Common myeloid progenitor, CD34-positive (primary cell): ENCODE results near the gene FOSL1.

Experiments used
- CTCF ChIA-PET: fragments of 350-600 bp; sonication (Branson Sonifier 250); formaldehyde crosslinking; loops from one replicate; lab custom pipeline; 2021; ENCODE audit warnings: antibody characterized with exemption; lab: Charles Lee
- POLR2A ChIA-PET: fragments of 350-600 bp; sonication (Branson Sonifier 250); formaldehyde crosslinking; loops from one replicate; lab custom pipeline; 2021; ENCODE audit warnings: antibody characterized with exemption; lab: Charles Lee
- DNase-seq, 3 donors: peaks; one replicate each; pipeline versions ENCODE4 v3.0.0 to v3.0.0-alpha.2; 2013
- H3K27ac ChIP-seq, 2 experiments: 1 replicate in 1 of 2; 2 replicates in 1 of 2; pipeline ENCODE4 v1.7.0; 2013; ENCODE audit warnings: inconsistent platforms in 2 of 2, low read length in 2 of 2, mild to moderate bottlenecking in 2 of 2, low read depth in 1 of 2, moderate library complexity in 1 of 2; ENCODE audit not compliant: severe bottlenecking in 2 of 2, insufficient read depth in 1 of 2, poor library complexity in 1 of 2
- H3K27me3 ChIP-seq, 5 experiments: replicated peaks in 2 of 5; 1 replicate in 3 of 5; 2 replicates in 2 of 5; pipeline versions ENCODE4 v1.6.1 to v1.7.0; 2013; ENCODE audit warnings: low read length in 4 of 5, mild to moderate bottlenecking in 2 of 5, moderate library complexity in 2 of 5, inconsistent platforms in 1 of 5; ENCODE audit not compliant: insufficient read depth in 5 of 5, control insufficient read depth in 4 of 5
- H3K36me3 ChIP-seq, 4 experiments: 1 replicate in 2 of 4; 2 replicates in 2 of 4; pipeline versions ENCODE4 v1.6.1 to v1.7.0; 2013; ENCODE audit warnings: low read length in 3 of 4, control low read depth in 1 of 4, mild to moderate bottlenecking in 1 of 4; ENCODE audit not compliant: control insufficient read depth in 4 of 4, insufficient read depth in 4 of 4
- H3K4me1 ChIP-seq, 4 experiments: 1 replicate in 3 of 4; 2 replicates in 1 of 4; pipeline versions ENCODE4 v1.6.1 to v1.7.1; 2013; ENCODE audit warnings: low read length in 3 of 4, mild to moderate bottlenecking in 3 of 4, control low read depth in 1 of 4, inconsistent platforms in 1 of 4, moderate library complexity in 1 of 4; ENCODE audit not compliant: control insufficient read depth in 4 of 4, insufficient read depth in 4 of 4; ENCODE audit errors: control extremely low read depth in 1 of 4
- H3K4me3 ChIP-seq, 7 experiments: 1 replicate in 4 of 7; 2 replicates in 3 of 7; pipeline versions ENCODE4 v1.5.1 to v1.7.0; 2013; ENCODE audit warnings: mild to moderate bottlenecking in 7 of 7, low read length in 6 of 7, moderate library complexity in 6 of 7, inconsistent platforms in 2 of 7, low read depth in 2 of 7, control low read depth in 1 of 7; ENCODE audit not compliant: insufficient read depth in 4 of 7, control insufficient read depth in 1 of 7; ENCODE audit errors: extremely low read depth in 1 of 7
- H3K9me3 ChIP-seq, 5 experiments: 1 replicate in 4 of 5; 2 replicates in 1 of 5; pipeline versions ENCODE4 v1.6.1 to v1.7.1; 2013; ENCODE audit warnings: low read length in 4 of 5, mild to moderate bottlenecking in 2 of 5, inconsistent platforms in 1 of 5, low read depth in 1 of 5, moderate library complexity in 1 of 5; ENCODE audit not compliant: control insufficient read depth in 4 of 5, insufficient read depth in 2 of 5; ENCODE audit errors: control extremely low read depth in 1 of 5
- WGBS: methylation state at CpG from one replicate; pipeline ENCODE4 v1.1.5; 2013; ENCODE audit not compliant: insufficient coverage; 5-methylcytosine and 5-hydroxymethylcytosine counted together

The FOSL1 gene

DNA sequence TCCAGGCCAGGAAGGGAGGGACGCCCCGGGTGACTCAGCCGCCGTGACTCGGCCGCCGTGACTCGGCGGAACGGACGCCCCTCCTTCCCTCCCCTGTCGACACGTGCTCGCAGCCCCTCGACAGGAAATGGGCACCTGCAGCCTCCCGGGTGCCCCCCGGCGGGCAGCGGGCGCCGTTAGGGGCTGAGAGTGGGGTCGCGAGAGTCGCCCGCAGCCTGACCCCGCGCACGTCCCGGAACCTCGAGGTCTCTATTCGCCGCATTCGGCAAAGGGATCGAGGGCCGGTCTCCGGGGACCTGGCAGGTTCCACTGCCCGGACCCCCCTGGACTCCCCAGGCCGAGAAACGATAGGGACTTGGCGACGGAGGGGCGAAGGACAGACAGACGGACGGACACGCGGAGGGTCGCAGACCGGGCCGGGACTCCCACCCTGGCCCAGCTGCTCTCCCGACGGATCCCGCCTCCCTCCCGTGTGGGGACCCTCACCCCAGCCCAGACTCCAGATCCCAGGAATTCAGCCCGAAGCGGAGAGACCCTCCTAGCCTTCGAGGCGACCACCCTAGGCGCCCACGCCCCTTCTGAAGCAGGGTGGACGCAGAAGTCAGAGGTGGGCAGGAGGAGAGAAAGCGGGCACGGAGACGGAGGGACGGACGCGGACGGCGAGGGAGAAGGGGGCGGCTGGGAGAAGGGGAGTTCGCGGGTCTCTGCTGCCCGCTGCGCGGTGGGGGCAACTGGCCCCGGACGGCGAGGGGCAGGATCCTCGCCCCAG, 648 bp downstream of the FOSL1 start:
- peak overlapping the region; percentile 33 to 77 for H3K27ac ChIP-seq
- peak overlapping the region; percentile 55 to 89 (median 77) for H3K4me3 ChIP-seq
- H3K9me3 ChIP-seq: no peaks in the 10 kb centered on the region
- H3K4me1 ChIP-seq: peaks cover 0 to 52% (median 41%) of the 10 kb centered on the region in 4 experiments
- peak; percentile 76 to 92 (median 88) for DNase-seq
- POLR2A ChIA-PET: interaction anchor here (0.6 to 5.5 kb wide), 8 partner anchors 8 to 62 kb away, joined by 3 to 33 read pairs (median 5); partner anchors contain the start of genes C11orf68, CCDC85B and SART1
- CTCF ChIA-PET: interaction anchor here (1.3 to 4.8 kb wide), 5 partner anchors 9 to 30 kb away, joined by 3 to 41 read pairs (median 14); partner anchors contain the start of genes CCDC85B and FIBP
- 4% methylated on average over 50 of the region's 78 CpGs for WGBS
- peaks cover 0 to 9% (median 0%) of the 10 kb centered on the region in 4 experiments for H3K36me3 ChIP-seq
- no peaks in the 10 kb centered on the region for H3K27me3 ChIP-seq

DNA sequence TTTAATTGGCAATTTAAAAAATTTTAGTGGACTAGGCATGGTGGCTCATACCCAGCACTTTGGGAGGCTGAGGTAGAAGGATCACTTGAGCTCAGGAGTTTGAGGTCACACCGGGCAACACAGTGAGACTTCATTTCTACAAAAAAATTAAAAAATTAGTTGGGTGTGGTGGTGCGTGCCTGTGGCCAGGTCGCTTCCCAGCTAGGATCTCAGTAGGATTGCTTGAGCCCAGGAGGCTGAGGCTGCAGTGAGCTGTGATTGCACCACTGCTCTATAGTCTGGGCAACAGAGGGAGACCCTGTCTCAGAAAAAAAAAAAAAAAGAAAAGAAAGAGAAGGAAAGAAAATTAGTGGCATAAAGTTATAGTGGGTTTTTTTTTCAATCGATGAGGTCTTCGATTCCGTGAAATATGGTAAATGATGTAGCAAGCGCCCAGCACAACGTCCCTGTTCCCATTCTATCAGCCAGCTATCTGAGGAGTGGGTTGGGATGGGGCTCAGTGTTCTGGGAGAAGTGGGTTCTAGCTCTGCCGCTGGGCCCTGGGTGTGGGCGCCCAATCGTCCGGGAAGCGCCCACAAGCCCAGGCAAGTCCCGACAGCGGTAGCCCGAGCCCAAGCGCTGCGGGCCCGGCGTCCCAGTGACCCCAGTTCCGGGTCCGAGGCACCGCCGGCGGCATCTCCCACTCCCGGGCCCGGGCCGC, 1.4 kb downstream of the FOSL1 start:
- WGBS: 28% methylated on average over 18 of the region's 28 CpGs
- Histone ChIP-seq H3K36me3 (peaks cover 0 to 9% (median 0%) of the 10 kb centered on the region in 4 experiments), H3K27me3 (no peaks in the 10 kb centered on the region), H3K27ac (peak overlapping the region in 1 of 2 experiments; percentile 77), H3K4me3 (peak overlapping the region; percentile 55 to 89 (median 77)), H3K4me1 (peaks cover 3 to 58% (median 49%) of the 10 kb centered on the region in 4 experiments), H3K9me3 (no peaks in the 10 kb centered on the region)
- POLR2A ChIA-PET: interaction anchor here (0.6 to 5.5 kb wide), 4 partner anchors 8 to 63 kb away, joined by 3 to 33 read pairs (median 5); partner anchors contain the start of genes CCDC85B and SART1
- CTCF ChIA-PET: interaction anchor here (0.9 to 4.8 kb wide), 8 partner anchors 9 to 29 kb away, joined by 3 to 41 read pairs (median 5); partner anchors contain the start of genes CCDC85B and FIBP
- no peak for DNase-seq

DNA sequence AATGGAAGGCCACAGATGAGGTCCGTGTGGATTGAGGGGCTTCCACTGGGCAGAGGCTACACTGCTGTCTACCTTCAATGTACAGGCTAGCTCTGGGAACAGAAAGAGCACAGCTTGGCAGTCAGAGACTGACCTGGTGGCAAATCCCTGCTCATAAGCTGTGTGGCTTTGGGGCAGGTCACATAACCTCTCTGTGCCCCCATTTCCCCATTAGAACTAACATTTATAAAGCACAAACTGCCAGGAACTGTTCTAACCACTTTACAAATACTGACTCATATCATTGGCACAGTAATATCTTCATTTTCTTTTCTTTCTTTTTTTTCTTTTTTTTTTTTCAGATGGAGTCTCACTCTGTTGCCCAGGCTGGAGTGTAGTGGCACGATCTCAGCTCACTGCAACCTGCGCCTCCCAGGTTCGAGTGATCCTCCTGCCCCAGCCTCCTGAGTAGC, 3.1 kb downstream of the FOSL1 start:
- Histone ChIP-seq H3K27ac (no peak overlapping the region), H3K9me3 (no peaks in the 10 kb centered on the region), H3K4me3 (no peak overlapping the region), H3K4me1 (peaks cover 3 to 59% (median 52%) of the 10 kb centered on the region in 4 experiments), H3K36me3 (peaks cover 0 to 13% (median 5%) of the 10 kb centered on the region in 4 experiments), H3K27me3 (no peaks in the 10 kb centered on the region)
- CTCF ChIA-PET: interaction anchor here (0.9 to 4.3 kb wide), 3 partner anchors 11 to 185 kb away, joined by 3 to 41 read pairs (median 4); partner anchors contain the start of genes FIBP and KAT5
- no peak for DNase-seq
- POLR2A ChIA-PET: interaction anchor here (1.0 kb wide), 1 partner anchor 19 kb away, joined by 4 read pairs; no protein-coding TSS in a partner anchor
- 98% methylated on average over 4 of the region's 4 CpGs for WGBS

DNA sequence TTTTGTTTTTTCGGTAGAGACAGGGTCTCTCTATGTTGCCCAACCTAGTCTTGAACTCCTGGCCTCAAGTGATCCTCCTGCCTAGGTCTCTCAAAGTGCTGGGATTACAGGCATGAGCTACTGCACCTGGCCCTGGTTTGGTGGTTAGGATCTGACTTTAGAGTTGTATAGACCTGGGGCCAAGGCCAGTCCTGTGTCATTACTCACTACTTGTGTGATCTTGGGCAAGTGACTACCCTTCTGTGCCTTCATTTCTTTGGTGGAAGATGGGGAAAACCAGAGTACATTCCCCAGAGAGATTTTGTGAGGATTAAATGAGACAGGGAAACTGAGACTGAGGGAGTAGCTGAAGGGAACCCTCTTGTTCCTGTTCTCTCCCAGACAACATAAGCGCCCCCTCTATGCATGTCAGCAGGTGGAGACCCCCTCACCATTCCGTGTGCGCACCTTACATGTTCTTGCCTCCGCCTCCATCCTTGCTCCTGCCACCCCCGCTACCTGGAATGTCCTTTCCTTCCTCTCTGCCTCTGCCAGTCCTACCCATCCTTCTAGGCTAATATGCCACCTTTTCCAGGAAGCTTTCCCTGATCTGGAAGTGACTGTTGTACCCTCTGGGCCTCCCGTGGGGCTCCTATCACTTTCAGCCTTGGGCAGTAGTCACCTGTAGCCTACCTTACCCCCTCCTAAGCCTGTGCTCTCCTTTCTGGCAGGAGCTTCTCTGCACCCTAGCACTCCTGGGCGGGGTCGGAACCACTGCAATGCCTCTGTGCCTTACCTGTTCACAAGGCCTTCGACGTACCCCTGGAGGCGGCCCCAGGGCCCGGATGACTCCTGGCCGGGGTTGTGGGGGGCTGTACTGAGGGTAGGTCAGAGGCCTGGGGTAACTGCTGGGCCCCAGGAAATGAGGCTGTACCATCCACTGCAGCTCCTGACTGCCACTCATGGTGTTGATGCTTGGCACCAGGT, 3.9 kb downstream of the FOSL1 start:
- H3K4me3 ChIP-seq: no peak overlapping the region
- DNase-seq: no peak
- ChIA-PET POLR2A (interaction anchor here (0.6 to 1.0 kb wide), 2 partner anchors 19 to 87 kb away, joined by 4 read pairs; no protein-coding TSS in a partner anchor), CTCF (interaction anchor here (0.9 to 4.3 kb wide), 3 partner anchors 10 to 184 kb away, joined by 3 to 41 read pairs (median 4); partner anchors contain the start of genes FIBP and KAT5)
- no peaks in the 10 kb centered on the region for H3K27me3 ChIP-seq
- peaks cover 5 to 64% (median 55%) of the 10 kb centered on the region in 4 experiments for H3K4me1 ChIP-seq
- WGBS: 97% methylated on average over 12 of the region's 14 CpGs
- H3K36me3 ChIP-seq: peaks cover 0 to 13% (median 5%) of the 10 kb centered on the region in 4 experiments
- no peaks in the 10 kb centered on the region for H3K9me3 ChIP-seq
- no peak overlapping the region for H3K27ac ChIP-seq

DNA sequence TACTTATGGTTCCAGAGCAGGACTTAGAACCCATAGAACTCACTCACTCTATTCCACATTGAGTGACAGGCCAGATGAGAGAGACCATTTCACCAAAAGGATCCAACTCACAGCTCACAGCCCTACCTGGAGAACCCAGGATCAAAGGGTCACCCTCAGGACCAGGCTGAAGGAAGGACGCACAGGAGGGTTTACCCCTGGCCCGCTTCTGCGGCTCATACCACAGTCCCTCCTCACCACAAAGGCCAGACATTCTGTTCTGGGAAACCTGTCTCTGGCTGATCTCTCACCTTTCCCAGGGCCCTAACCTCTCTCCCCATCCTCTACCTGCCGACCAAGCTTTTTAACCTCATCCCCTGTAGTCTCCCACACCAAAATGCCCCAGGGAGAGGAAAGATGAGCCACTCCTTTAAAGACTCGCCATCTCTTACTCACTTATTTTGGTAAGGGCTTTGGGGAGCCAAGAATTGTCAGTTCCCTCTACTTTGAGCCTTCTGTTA, 4.7 kb downstream of the FOSL1 start:
- peaks cover 5 to 64% (median 61%) of the 10 kb centered on the region in 4 experiments for H3K4me1 ChIP-seq
- ChIA-PET POLR2A (no interaction called here), CTCF (interaction anchor here (4.3 kb wide), 1 partner anchor 10 kb away, joined by 41 read pairs; the partner anchor contains the start of gene FIBP)
- H3K27me3 ChIP-seq: no peaks in the 10 kb centered on the region
- H3K4me3 ChIP-seq: no peak overlapping the region
- H3K9me3 ChIP-seq: no peaks in the 10 kb centered on the region
- WGBS: 96% methylated on average over 3 of the region's 5 CpGs
- no peak for DNase-seq
- H3K36me3 ChIP-seq: peaks cover 0 to 13% (median 5%) of the 10 kb centered on the region in 4 experiments
- no peak overlapping the region for H3K27ac ChIP-seq
